ENCODE data around the gene ACTRT2.

The ACTRT2 gene

GRCh38 chr1:3067671-3068563 is 46.6 kb downstream of the ACTRT2 start:
- no peak for DNase-seq (ENCODE audit: low read depth in 2 of 2)

- no peak for DNase-seq (ENCODE audit: low read depth in 2 of 2)
These were observed 47.5 kb downstream of the ACTRT2 start, which contains the start of gene PRDM16 for GRCh38 chr1:3068564-3069431. TSS of gene PRDM16 (plus strand) at chr1:3069203. CDS start at chr1:3069260, 57 bp downstream.

GRCh38 chr1:3069491-3070308 is 48.4 kb downstream of the ACTRT2 start:
- no peak for DNase-seq (ENCODE audit: low read depth in 2 of 2)

- DNase-seq (ENCODE audit: low read depth in 2 of 2), result no peak
These were observed 49.0 kb downstream of the ACTRT2 start for GRCh38 chr1:3070309-3070643.

- DNase-seq (ENCODE audit: low read depth in 2 of 2), result no peak
These were observed 49.6 kb downstream of the ACTRT2 start for GRCh38 chr1:3070644-3071564.

- no peak for DNase-seq (ENCODE audit: low read depth in 2 of 2)
These were observed 50.5 kb downstream of the ACTRT2 start for GRCh38 chr1:3071565-3072390.
